ENCODE data around the gene DMXL2.

DNA sequence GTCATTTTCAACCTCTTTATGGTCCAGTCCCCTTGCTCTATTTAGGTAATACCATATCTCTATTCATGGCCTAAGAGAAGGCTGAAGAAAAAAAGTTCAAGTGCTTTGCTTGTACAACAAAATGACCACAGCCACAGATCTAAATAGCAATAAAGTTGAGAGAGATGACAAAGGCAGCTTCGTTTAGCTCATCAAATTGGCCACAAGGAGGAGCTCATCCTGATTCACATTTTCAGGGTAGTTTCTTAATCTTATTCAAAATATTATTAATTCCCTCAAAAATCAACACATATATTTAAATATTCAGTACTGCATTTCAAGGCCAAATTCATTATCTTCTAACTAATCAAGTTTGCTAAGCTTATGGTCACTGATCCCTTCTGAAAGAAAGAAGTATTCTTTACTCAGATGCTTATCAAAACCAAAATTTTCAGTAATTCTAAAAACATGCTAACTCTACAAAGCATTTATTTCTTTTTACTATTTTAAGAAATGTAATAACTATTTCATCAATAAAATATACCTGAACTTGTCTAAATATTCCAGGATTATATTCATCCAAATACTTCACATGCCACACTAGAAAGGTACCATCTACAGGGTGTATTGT, 85.5 kb downstream of the DMXL2 start:
- TF ChIP-seq, protein P1, sequence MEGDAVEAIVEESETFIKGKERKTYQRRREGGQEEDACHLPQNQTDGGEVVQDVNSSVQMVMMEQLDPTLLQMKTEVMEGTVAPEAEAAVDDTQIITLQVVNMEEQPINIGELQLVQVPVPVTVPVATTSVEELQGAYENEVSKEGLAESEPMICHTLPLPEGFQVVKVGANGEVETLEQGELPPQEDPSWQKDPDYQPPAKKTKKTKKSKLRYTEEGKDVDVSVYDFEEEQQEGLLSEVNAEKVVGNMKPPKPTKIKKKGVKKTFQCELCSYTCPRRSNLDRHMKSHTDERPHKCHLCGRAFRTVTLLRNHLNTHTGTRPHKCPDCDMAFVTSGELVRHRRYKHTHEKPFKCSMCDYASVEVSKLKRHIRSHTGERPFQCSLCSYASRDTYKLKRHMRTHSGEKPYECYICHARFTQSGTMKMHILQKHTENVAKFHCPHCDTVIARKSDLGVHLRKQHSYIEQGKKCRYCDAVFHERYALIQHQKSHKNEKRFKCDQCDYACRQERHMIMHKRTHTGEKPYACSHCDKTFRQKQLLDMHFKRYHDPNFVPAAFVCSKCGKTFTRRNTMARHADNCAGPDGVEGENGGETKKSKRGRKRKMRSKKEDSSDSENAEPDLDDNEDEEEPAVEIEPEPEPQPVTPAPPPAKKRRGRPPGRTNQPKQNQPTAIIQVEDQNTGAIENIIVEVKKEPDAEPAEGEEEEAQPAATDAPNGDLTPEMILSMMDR (IDR thresholded peaks at IDR 0.05): peak; percentile 70; the same call in 1 of the 2 replicates
- no peak for TF ChIP-seq POLR2AphosphoS5 (IDR thresholded peaks at IDR 0.05; ENCODE audit: low read depth, low read length)
- TF ChIP-seq REST (IDR thresholded peaks at IDR 0.05; ENCODE audit: insufficient read depth in 1 of 2, low read depth in 2 of 2, low read length in 1 of 2): no peak

Data from Panc1 (cell line).